GM03348 (cell line): ENCODE results near the gene SENP6.
"Not testable (repeated sequence)": the region's sequence is repeated elsewhere in the genome, so short reads cannot be mapped to it uniquely, and the experiment has no call there.

Source experiments
- DNase-seq: peaks from one replicate; pipeline ENCODE4 v3.0.0; 2012; ENCODE audit warnings: low spot score

SENP6 gene

DNA sequence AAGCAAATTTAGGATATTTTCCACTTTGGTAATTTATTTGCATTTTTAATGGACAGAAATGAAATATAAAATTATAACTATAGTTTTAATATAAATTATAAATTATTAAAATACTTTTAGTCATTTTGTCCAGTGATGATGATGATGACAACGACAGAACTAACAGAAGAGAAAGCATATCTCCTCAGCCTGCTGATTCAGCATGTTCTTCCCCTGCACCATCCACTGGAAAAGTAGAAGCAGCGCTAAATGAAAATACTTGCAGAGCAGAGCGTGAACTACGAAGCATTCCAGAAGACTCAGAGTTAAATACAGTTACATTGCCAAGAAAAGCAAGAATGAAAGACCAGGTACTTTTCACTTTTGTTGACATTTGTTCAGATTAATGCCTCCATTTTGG lies 64.9 kb downstream of the SENP6 start:
- no peak for DNase-seq

- DNase-seq = no peak
These were observed 72.2 kb downstream of the SENP6 start for GRCh38 chr6:75673884-75674283.

- DNase-seq = no peak
These were observed 74.7 kb downstream of the SENP6 start for GRCh38 chr6:75676377-75676776.

DNA sequence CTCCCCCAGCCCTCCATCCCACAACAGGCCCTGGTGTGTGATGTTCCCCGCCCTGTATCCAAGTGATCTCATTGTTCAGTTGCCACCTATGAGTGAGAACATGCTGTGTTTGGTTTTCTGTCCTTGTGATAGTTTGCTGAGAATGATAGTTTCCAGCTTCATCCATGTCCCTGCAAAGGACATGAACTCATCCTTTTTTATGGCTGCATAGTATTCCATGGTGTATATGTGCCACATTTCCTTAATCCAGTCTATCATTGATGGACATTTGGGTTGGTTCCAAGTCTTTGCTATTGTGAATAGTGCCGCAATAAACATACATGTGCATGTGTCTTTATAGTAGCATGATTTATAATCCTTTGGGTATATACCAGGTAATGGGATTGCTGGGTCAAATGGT lies 80.9 kb downstream of the SENP6 start:
- not testable (repeated sequence) for DNase-seq

DNA sequence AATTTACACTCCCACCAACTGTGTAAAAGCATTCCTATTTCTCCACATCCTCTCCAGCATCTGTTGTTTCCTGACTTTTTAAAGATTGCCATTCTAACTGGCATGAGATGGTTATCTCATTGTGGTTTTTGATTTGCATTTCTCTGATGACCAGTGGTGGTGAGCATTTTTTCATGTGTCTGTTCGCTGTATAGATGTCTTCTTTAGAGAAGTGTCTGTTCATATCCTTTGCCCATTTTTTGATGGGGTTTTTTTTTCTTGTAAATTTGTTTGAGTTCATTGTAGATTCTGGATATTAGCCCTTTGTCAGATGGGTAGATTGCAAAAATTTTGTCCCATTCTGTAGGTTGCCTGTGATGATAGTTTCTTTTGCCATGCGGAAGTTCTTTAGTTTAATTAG lies 81.3 kb downstream of the SENP6 start:
- not testable (repeated sequence) for DNase-seq

DNA sequence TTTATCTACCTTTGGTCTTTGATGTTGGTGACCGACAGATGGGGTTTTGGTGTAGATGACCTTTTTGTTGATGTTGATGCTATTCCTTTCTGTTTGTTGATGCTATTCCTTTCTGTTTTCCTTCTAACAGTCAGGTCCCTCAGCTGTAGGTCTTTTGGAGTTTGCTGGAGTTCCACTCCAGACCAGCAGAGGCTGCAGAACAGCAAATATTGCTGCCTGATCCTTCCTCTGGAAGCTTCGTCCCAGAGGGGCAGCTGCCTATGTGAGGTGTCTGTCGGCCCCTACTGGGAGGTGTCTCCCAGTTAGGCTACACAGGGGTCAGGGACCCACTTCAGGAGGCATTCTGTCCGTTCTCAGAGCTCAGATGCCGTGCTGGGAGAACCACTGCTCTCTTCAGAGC lies 85.9 kb downstream of the SENP6 start:
- DNase-seq = not testable (repeated sequence)

DNA sequence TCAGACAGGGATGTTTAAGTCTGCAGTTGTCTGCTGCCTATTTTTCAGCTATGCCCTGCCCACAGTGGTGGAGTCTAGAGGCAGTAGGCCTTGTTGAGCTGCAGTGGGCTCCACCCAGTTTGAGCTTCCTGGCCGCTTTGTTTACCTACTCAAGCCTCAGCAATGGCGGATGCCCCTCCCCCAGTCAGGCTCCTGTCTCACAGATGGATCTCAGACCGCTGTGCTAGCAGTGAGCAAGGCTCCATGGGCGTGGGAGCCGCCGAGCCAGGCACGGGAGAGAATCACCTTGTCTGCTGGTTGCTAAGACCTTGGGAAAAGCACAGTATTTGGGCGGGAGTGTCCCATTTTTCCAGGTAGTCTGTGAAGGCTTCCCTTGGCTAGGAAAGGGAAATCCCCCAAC lies 86.3 kb downstream of the SENP6 start:
- DNase-seq = not testable (repeated sequence)

- no peak for DNase-seq
These were observed 87.9 kb downstream of the SENP6 start for GRCh38 chr6:75689576-75689975.

DNA sequence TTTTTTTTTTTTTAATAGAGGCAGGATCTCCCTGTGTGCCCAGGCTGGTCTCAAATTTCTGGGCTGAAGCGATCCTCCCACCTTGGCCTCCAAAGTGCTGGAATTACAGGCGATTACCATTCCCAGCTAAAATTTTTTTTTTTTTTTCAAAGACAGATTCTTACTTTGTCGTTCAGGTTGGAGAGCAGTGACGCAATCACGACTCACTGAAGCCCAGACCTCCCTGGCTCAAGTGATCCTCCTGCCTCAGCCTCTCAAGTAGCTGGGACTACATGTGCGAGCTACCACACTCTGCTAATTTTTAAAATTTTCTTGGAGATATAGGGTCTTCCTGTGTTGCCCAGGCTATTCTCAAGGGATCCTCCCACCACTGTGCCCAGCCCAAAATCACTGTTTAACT lies 89.3 kb downstream of the SENP6 start:
- DNase-seq = no peak

DNA sequence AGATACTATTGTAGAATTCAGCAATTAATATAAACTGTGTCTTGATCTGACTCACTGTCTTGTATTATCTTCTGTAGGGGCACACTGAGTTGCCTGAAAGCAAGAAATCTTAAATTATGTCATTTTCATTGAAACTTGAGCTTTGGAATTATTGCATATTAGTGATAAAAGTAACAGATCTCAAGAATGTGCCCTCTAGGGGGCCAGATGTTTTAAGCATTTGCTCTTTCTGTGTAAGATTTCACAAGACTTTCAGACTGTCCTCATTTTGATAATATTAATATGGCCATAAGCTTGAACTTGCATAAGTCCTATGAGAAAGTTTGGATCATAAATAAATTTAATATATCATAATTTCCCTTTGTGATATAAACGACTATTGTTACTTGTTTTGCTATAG lies 91.9 kb downstream of the SENP6 start:
- peak; percentile 34 for DNase-seq

- no peak for DNase-seq
These were observed 92.7 kb downstream of the SENP6 start for GRCh38 chr6:75694406-75694805.

- not testable (repeated sequence) for DNase-seq
These were observed 106.7 kb downstream of the SENP6 start for GRCh38 chr6:75708334-75708733.

- DNase-seq = no peak
These were observed 109.5 kb downstream of the SENP6 start for GRCh38 chr6:75711173-75711572.

- DNase-seq = no peak
These were observed 117.5 kb downstream of the SENP6 start for GRCh38 chr6:75719133-75719532.

DNA sequence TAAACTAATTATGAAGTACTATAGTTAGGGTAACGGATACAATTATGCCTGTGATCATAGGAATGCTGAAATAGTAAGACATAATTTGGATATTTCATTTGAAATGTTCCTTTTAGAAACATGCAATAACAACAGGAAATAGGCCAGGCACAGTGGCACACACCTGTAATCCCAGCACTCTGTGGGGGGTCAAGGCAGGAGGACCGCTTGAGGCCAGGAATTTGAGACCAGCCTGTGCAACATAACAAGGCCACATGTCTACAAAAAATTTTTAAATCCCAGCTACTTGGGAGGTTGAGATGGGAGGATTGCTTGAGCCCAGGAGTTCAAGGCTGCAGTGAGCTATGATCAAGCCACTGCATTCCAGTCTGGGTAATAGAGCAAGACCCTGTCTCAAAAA lies 121.7 kb downstream of the SENP6 start:
- DNase-seq = no peak

DNA sequence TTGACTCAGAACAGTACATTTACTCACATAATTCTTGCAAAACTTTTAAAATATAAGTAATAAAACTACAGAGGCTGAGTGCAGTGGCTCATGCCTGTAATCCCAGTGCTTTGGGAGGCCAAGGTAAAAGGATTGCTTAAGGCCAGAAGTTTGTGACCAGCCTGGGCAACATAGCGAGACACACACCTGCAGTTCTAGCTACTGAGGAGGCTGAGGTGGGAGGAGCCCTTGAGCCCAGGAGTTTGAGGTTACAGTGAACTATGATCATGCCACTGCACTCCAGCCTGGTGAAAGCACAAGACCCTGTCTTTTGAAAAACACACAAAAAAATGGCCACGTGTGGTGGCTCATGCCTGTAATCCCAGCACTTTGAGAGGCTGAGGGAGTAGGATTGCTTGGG lies 125.5 kb downstream of the SENP6 start:
- no peak for DNase-seq

DNA sequence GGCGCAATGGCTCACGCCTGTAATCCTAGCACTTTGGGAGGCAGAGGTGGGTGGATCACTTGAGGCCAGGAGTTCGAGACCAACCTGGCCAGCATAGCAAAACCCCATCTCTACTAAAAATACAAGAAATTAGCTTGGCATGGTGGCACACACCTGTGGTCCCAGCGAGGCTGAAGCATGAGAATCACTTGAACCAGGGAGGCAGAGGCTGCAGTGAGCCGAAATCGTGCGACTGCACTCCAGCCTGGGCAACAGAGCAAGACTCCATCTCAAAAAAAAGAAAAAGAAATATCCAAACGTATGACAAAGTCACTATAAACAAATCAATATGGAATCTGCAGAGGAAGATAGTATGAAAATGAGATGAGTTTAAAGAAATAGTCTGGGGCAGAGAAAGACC lies 129.3 kb downstream of the SENP6 start:
- not testable (repeated sequence) for DNase-seq

DNA sequence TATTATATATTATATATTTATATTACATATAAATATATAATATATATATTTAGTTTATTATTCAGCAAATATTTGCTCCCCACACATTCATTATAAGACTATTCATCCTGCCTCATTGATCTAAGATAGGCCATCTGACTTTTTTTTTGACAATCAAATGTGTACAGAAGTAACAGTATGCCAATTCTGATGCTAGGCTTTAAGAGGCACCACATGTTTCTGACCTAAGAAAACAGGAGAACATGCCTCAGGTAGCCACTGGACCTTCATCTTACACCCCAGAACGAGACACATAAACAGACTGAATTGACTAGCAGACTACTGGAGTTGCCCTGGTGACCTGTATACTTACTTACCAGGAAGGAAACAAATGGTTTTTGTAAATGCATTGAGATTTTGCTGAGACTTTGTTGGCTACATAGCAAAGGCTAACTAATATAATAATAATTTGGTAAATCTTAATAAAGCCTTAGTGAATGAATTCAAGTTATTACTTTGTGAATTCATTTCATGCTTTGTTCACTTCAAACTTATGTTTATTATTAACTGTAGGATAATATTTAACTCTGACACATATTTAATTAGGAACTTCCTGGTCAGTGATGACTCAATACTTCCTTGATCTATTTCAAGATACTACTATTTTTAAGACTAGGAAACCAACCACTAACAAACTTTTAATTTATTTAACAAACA lies 134.0 kb downstream of the SENP6 start:
- peak; percentile 40 for DNase-seq

DNA sequence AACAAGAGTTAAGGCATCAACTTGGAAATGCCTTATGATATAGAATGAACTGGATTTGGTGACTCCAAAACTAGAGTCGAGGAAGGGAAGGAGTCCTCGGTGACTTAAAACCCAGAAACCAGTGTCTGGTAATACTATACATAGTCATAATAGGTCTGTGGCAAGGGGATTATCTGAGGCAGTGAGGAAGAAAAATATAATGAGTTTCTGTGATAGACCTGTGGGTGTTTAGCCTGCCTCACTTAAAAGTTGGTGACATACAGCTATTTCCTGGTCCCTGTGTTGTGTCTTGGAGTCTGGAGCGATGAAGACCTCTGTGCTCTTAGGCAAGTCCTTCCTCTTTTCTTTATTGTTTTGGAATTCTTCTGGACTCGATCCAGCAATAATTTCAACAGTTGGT lies 142.3 kb downstream of the SENP6 start:
- no peak for DNase-seq

- DNase-seq = no peak
These were observed 143.7 kb downstream of the SENP6 start for GRCh38 chr6:75745404-75745803.

DNA sequence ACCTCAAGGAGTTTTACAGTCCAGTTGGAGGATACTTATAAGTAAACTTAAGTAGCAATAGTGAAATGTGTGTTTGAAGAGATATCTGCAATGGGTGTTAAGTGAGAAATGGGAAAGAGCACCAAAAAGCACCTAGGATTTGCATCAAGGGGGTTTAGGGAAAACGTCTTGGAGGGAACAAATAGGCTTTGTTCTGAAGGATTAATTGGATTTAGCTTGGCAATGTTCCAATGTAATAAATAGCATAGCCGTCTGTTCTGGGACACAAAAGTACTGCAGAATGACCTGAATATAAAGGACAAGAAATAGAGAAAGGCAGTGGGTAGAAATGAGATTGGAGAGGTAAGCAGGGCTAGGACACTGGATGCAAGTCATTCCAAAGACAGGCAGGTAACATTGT lies 144.5 kb downstream of the SENP6 start:
- no peak for DNase-seq

DNA sequence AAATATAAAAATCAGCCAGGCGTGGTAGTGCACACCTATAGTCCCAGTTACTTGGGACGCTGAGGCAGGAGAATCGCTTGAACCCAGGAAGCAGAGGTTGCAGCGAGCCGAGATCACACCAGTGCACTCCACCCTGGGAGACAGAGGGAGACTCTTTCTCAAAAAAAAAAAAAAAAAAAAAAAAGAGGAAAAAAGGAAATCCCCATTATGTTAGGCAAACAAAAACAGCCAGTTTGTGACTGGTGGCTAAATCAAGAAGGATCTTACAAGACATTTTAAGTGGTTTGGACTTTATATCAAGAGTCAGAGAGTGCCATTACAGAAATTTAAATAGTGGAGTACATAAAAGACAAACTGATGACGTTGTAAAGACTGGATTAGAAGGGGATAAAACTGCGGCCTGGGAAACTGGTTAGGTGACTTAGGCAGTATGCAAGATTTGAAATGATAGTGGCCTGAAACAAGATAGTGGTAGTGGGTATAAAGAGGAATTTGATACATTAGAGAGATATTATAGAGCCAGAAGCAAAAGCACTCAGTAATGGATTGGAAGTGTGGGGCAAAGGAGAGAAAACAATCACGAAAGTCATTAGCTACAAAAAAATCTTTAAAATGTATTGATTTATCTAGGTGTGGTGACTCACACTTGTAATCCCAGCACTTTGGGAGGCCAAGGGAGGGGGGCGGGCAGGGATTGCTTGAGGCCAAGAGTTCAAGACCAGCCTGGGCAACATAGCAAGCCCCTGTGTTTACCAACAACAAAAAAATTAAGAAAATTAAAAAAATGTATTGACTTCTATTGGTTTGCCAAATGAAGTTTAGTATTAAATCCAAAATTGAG lies 145.7 kb downstream of the SENP6 start:
- DNase-seq = no peak

DNA sequence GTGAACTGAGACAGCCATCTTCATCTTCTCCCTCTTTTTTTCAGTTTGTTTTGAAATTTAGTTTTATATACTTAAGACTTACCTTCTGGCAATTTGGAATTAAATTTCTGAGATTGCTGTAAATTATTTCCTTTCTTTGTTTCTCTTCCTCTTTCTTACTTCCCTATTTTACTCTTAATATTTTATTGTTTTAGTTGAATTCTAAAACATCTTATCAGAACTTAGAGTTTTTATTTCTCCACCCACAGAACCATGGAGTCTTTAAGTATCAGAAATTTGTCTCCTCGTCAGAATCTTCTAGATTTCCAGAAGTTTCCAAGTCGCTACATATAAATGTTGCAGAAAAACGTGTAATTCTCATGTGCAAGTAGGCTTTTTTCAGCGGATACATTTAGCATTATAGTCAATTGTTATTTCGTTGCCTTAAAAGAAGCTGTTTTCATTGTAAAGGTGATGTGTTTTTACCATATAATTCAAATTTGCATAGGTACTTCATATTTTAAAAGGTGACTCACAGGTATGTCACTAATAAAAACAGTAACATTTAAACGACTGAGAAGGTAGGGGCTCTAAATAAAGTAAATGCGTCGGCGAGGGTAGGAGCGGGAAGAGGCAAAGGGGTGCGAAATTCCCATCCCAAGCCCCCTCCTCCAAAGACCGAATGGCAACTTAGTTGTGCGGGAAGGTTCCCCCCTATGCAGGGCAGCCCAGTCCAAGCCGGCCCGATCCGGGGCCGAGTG lies 146.5 kb downstream of the SENP6 start:
- peak; percentile 62 for DNase-seq
